Esophagus squamous epithelium (tissue), 5 donors: ENCODE results near the gene MAP6. TPM values are rescaled to one million over a fixed set of nuclear protein-coding genes. Genes with fewer than 3 reads are reported as not detected.

Experiments used
- DNase-seq: peaks from one replicate; lab custom pipeline; 2025; lab: John Stamatoyannopoulos, UW
- H3K27ac ChIP-seq, 4 donors: fragments of 200-600 bp; sonication (generic); one replicate each; pipeline ENCODE4 v1.5.1; 2016 to 2019; ENCODE audit warnings: mild to moderate bottlenecking in 1 of 4
- H3K27me3 ChIP-seq, 4 donors: fragments of 200-600 bp; sonication (generic); 1 replicate in 3 of 4; 2 replicates in 1 of 4; pipeline versions ENCODE4 v1.5.1 to v1.6.0; 2017 to 2021; ENCODE audit warnings: antibody characterized with exemption in 1 of 4
- H3K36me3 ChIP-seq, 3 donors: fragments of 200-600 bp; sonication (generic); one replicate each; pipeline ENCODE4 v1.5.1; 2016 to 2019
- H3K4me1 ChIP-seq, 3 donors: fragments of 200-600 bp; sonication (generic); one replicate each; pipeline ENCODE4 v1.5.1; 2017 to 2019
- H3K4me3 ChIP-seq, 4 donors: fragments of 200-600 bp; sonication (generic); 1 replicate in 3 of 4; 2 replicates in 1 of 4; pipeline ENCODE4 v1.5.1; 2016 to 2019; ENCODE audit warnings: mild to moderate bottlenecking in 2 of 4, moderate library complexity in 1 of 4
- H3K9me3 ChIP-seq, 3 donors: fragments of 200-600 bp; sonication (generic); one replicate each; pipeline ENCODE4 v1.5.1; 2016 to 2019
- POLR2A ChIP-seq, 4 donors: fragments of 450-650 bp; IDR thresholded peaks; one replicate each; pipeline ENCODE4 v1.6.1; 2017; ENCODE audit warnings: antibody characterized with exemption in 4 of 4, mild to moderate bottlenecking in 4 of 4, moderate library complexity in 3 of 4
- WGBS, 2 donors: methylation state at CpG; one replicate each; pipeline ENCODE4 v1.1.5; 2018; 5-methylcytosine and 5-hydroxymethylcytosine counted together
- intact Hi-C: fragments of 100-400 bp; cut with DNase I; formaldehyde crosslinking; loops from one replicate; pipeline ENCODE4 v1.15.0; 2022
- total RNA-seq, 4 donors: library from RNA; depleted of rRNA; stranded (reverse); fragments of >200 nt; gene quantifications; one replicate each; pipeline ENCODE4 v1.1.0, GENCODE V29; 2016
- TF ChIP-seq, protein P1 (sequence below), 6 experiments: fragments of 450-650 bp in 4 of 6; fragments of 200-600 bp in 2 of 6; sonication (generic) in 2 of 6; IDR thresholded peaks; one replicate each; pipeline ENCODE4 v1.5.1; 2016 to 2019; ENCODE audit warnings: antibody characterized with exemption in 6 of 6, mild to moderate bottlenecking in 4 of 6, moderate library complexity in 4 of 6
- donor health status: DM: yes; HTN: yes; CAD: no.

MAP6 gene
- total RNA-seq, 4 donors from 2014 or later: 0.18 to 3.6 (median 0.34) TPM

DNA sequence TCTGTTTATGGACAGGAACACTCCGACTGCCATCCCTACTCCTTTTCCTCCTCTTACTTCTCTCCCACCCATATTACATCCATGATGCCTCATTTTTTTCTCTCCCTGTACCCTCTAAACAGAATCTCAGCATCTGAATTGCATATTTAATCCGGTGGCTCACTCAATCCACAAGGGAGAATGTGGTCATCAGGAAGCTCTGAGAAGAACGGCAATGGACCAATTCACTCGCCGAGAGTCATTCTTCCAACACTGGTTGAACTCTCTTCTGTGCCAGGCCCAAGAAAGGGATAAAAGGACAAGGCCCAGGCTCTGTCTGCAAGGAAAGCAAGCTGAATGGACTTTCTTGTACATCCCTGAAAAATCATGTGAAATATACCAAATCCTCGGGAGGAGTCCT is 15.9 kb downstream of the MAP6 start:
- H3K9me3 ChIP-seq: no peaks in the 10 kb centered on the region
- DNase-seq: no peak
- no peak overlapping the region for H3K27ac ChIP-seq
- intact Hi-C loops: no loop called here
- no peaks in the 10 kb centered on the region for H3K36me3 ChIP-seq
- no peak overlapping the region for H3K4me3 ChIP-seq
- no peaks in the 10 kb centered on the region for H3K4me1 ChIP-seq
- peaks cover 0 to 8% (median 0%) of the 10 kb centered on the region in 4 donors for H3K27me3 ChIP-seq
- TF ChIP-seq POLR2A (IDR thresholded peaks at IDR 0.05): no peak
- TF ChIP-seq, protein P1, sequence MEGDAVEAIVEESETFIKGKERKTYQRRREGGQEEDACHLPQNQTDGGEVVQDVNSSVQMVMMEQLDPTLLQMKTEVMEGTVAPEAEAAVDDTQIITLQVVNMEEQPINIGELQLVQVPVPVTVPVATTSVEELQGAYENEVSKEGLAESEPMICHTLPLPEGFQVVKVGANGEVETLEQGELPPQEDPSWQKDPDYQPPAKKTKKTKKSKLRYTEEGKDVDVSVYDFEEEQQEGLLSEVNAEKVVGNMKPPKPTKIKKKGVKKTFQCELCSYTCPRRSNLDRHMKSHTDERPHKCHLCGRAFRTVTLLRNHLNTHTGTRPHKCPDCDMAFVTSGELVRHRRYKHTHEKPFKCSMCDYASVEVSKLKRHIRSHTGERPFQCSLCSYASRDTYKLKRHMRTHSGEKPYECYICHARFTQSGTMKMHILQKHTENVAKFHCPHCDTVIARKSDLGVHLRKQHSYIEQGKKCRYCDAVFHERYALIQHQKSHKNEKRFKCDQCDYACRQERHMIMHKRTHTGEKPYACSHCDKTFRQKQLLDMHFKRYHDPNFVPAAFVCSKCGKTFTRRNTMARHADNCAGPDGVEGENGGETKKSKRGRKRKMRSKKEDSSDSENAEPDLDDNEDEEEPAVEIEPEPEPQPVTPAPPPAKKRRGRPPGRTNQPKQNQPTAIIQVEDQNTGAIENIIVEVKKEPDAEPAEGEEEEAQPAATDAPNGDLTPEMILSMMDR (IDR thresholded peaks at IDR 0.05): no peak
- WGBS, 2 donors: 86 to 93% methylated on average over 2 to 6 of the region's 6 CpGs

DNA sequence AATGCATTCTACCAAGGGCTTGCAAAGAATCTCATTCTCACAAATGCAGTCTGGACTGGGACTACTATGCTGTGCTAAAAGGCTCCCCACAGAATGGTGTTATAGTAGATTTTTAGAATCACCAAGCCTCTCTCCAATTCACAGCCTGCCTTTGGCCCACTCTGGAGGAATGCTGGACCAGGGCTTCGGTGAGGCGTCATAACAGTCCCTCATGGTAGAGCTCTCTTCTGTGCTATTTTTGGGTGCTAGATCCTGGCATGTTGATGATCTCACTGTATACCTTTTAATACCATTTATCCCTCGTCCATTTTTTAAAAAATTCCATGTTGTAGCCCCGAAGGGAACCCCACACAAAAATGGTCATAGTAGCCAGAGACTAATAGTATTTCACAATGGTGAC is 17.6 kb downstream of the MAP6 start:
- intact Hi-C loops: no loop called here
- H3K4me1 ChIP-seq: no peaks in the 10 kb centered on the region
- H3K4me3 ChIP-seq: no peak overlapping the region
- H3K9me3 ChIP-seq: no peaks in the 10 kb centered on the region
- no peak overlapping the region for H3K27ac ChIP-seq
- DNase-seq: no peak
- H3K36me3 ChIP-seq: no peaks in the 10 kb centered on the region
- WGBS, 2 donors: 49 to 62% methylated on average over 4 of the region's 4 CpGs
- peaks cover 0 to 8% (median 0%) of the 10 kb centered on the region in 4 donors for H3K27me3 ChIP-seq
- no peak for TF ChIP-seq POLR2A (IDR thresholded peaks at IDR 0.05)
- TF ChIP-seq, protein P1 (IDR thresholded peaks at IDR 0.05): no peak

DNA sequence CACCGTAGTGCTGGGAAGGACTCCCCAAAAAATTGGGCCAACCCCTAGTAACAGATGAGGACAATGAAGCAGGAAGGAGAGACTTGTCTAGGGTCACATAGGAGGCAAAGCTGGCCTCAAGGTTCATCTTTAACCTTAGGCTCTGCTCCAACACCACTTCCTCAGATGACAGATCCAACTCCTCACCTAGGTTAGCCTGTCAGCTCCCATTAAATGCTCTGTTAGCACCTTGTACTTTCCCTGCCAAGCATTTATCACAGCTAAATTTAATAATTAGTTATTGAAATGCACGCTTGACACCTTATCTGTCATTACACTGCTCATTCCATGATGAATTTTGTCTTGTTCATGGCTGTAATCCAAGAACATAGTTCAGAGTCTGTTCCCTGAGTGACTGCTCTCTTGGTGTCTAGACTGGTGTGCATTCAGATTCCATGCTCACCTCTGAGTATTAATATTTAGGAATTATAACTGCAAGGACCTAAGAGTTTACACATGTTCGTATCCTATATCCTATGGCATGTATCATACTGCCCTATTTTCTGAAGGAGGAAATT is 18.6 kb downstream of the MAP6 start:
- H3K27ac ChIP-seq: no peak overlapping the region
- no peak for DNase-seq
- H3K4me3 ChIP-seq: no peak overlapping the region
- 82 to 84% methylated on average over 2 to 3 of the region's 3 CpGs for WGBS, 2 donors
- H3K4me1 ChIP-seq: no peaks in the 10 kb centered on the region
- H3K36me3 ChIP-seq: no peaks in the 10 kb centered on the region
- intact Hi-C loops: no loop called here
- TF ChIP-seq POLR2A (IDR thresholded peaks at IDR 0.05): no peak
- TF ChIP-seq, protein P1 (IDR thresholded peaks at IDR 0.05): no peak
- no peaks in the 10 kb centered on the region for H3K9me3 ChIP-seq
- peaks cover 0 to 5% (median 0%) of the 10 kb centered on the region in 4 donors for H3K27me3 ChIP-seq

DNA sequence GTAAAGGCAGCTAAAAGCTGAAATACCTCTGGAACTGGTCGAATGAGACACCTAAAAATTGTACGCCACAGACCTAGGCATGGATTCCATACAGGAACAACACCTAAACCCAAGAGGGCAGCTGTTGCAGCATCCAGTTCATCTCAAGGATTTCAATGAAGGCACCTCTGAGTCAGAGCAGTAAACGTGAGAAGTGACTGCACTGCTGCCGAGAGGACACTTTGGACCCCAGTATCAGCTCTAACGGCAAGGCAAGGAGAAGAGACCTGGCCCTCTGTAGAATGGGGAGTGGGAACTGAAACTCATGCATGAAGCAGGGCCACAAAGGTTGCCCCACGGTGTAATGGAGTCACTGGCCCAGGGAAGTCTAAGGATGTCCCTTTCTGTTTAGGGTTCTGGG is 23.9 kb downstream of the MAP6 start:
- Histone ChIP-seq H3K36me3 (no peaks in the 10 kb centered on the region), H3K27me3 (peaks cover 0 to 10% (median 0%) of the 10 kb centered on the region in 4 donors), H3K4me3 (no peak overlapping the region), H3K27ac (no peak overlapping the region), H3K9me3 (no peaks in the 10 kb centered on the region), H3K4me1 (peaks cover 0 to 3% (median 0%) of the 10 kb centered on the region in 3 donors)
- intact Hi-C loops: no loop called here
- WGBS, 2 donors: 78% methylated on average over 6 of the region's 6 CpGs
- DNase-seq: no peak
- TF ChIP-seq, protein P1 (IDR thresholded peaks at IDR 0.05): no peak
- TF ChIP-seq POLR2A (IDR thresholded peaks at IDR 0.05): no peak

DNA sequence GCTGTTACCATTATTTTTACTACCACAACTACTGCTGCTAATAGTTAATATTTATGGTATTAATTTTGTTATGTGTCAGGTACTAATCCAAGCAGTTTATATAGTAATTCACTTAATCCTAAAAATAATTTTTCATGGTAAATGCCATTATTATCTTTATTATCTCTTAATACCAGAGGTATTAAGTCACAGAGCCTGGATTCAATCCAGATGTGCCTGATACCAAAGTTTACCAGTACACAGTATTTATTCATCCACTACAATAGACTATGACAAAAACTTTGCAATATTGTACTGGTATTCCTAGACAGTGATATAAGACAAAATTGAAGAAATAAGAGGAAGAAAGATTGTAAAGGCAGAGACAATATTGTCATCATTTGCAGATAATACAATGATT is 24.5 kb downstream of the MAP6 start:
- intact Hi-C loops: no loop called here
- peaks cover 0 to 9% (median 3%) of the 10 kb centered on the region in 3 donors for H3K4me1 ChIP-seq
- no peaks in the 10 kb centered on the region for H3K36me3 ChIP-seq
- no peak for DNase-seq
- H3K9me3 ChIP-seq: no peaks in the 10 kb centered on the region
- no peak overlapping the region for H3K4me3 ChIP-seq
- TF ChIP-seq POLR2A (IDR thresholded peaks at IDR 0.05): no peak
- TF ChIP-seq, protein P1 (IDR thresholded peaks at IDR 0.05): no peak
- H3K27me3 ChIP-seq: peaks cover 0 to 10% (median 0%) of the 10 kb centered on the region in 4 donors
- no peak overlapping the region for H3K27ac ChIP-seq
